K562 (cell line): Measurements from ENCODE around the gene ABCF2. TPM values are rescaled to one million over a fixed set of nuclear protein-coding genes. Genes with fewer than 3 reads are reported as not detected.
A peak's percentile ranks its signal among the peaks of the same experiment; 100 is the strongest.

ENCODE experiments used
- BCOR ChIP-seq: fragments of 450-650 bp; IDR thresholded peaks from 2 replicates; pipeline ENCODE4 v1.6.1; 2016
- CREB5 ChIP-seq: fragments of 250-450 bp; sonication (Bioruptor Pico); IDR thresholded peaks from 2 replicates; pipeline ENCODE4 v1.5.0; 2020; ENCODE audit warnings: mild to moderate bottlenecking
- FOS ChIP-seq: IDR thresholded peaks from 3 replicates; pipeline ENCODE4 v1.6.1; 2011; ENCODE audit not compliant: insufficient read length; ENCODE audit errors: extremely low read depth
- GMEB1 ChIP-seq: fragments of 250-450 bp; sonication (Bioruptor Pico); IDR thresholded peaks from 2 replicates; pipeline ENCODE4 v1.4.0; 2020; ENCODE audit warnings: mild to moderate bottlenecking
- GTF3C2 ChIP-seq: IDR thresholded peaks from 3 replicates; pipeline ENCODE4 v1.6.1; 2011; ENCODE audit warnings: borderline replicate concordance, mild to moderate bottlenecking, moderate library complexity; ENCODE audit not compliant: insufficient read length; ENCODE audit errors: extremely low read depth
- MGA ChIP-seq: fragments of 450-650 bp; IDR thresholded peaks from 2 replicates; pipeline ENCODE4 v1.6.1; 2016; ENCODE audit warnings: mild to moderate bottlenecking, moderate library complexity
- U2AF2 ChIP-seq: fragments of 200-400 bp; formaldehyde crosslinking; optimal IDR thresholded peaks from 2 replicates; pipeline ENCODE3; 2017; ENCODE audit warnings: low read depth, mild to moderate bottlenecking, low read length
- ZBTB17 ChIP-seq: fragments of 450-650 bp; formaldehyde crosslinking; IDR thresholded peaks from 2 replicates; pipeline ENCODE4 v1.4.0; 2020; ENCODE audit warnings: mild to moderate bottlenecking
- polyA plus RNA-seq, 8 experiments: library from polyadenylated mRNA; depleted of rRNA in 4 of 8; stranded (reverse) in 5 of 8; unstranded in 3 of 8; fragments of >200 nt; fragmentation: Nextera tagmentation in 2 of 8; fragmentation: Illumina TruSeq in 1 of 8; extraction: Ambion mirVana in 2 of 8; extraction: Trizol in 1 of 8; gene quantifications; 2 replicates each; pipeline versions ENCODE4 v1.2.1 to v1.2.3, GENCODE V29; 2011 to 2014; ENCODE audit warnings: inconsistent platforms in 1 of 8, missing spikeins in 1 of 8
- total RNA-seq, 7 experiments: library from RNA; depleted of rRNA in 6 of 7; stranded (reverse); fragments of >200 nt in 6 of 7; fragmentation: Illumina TruSeq in 2 of 7; extraction: Trizol in 2 of 7; gene quantifications; 2 replicates each; pipeline versions ENCODE4 v1.2.1 to v1.2.3, GENCODE V29; 2011 to 2021; ENCODE audit warnings: low replicate concordance in 1 of 7

ABCF2 gene
- total and polyA plus RNA-seq, 9 of the 15 experiments (the other 6 are each of a cell fraction or from before 2014, with no cell fraction given), result 62.1 to 224 (median 113) TPM

- TF ChIP-seq MGA, result no peak
- no peak for TF ChIP-seq GTF3C2
- no peak for TF ChIP-seq U2AF2
- no peak for TF ChIP-seq ZBTB17
- TF ChIP-seq GMEB1 (CRISPR knock-in tag), result no peak
- TF ChIP-seq FOS, result no peak
- peak; percentile 53 for TF ChIP-seq BCOR
- no peak for TF ChIP-seq CREB5 (CRISPR knock-in tag)
Measured at GRCh38 chr7:151168003-151168786, 58.8 kb downstream of the ABCF2 start (continued).
